ENCODE measurements around the gene HOXA6. TPM values are rescaled to one million over a fixed set of nuclear protein-coding genes. Genes with fewer than 3 reads are reported as not detected.
A peak's percentile ranks its signal among the peaks of the same experiment; 100 is the strongest.

Gene HOXA6
- total RNA-seq, 1 donor from 2014 or later: not detected

GRCh38 chr7:27175626-27176523 is 28.3 kb upstream of the HOXA6 start:
- H3K27me3 ChIP-seq: peaks cover 100% of the 10 kb centered on the region
- no peak overlapping the region for H3K27ac ChIP-seq
- DNase-seq (ENCODE audit: low spot score): no peak
- H3K4me3 Mint-ChIP-seq: no peak overlapping the region
- H3K36me3 ChIP-seq: no peaks in the 10 kb centered on the region
- H3K9me3 Mint-ChIP-seq: peaks cover 19% of the 10 kb centered on the region
- peaks cover 85% of the 10 kb centered on the region for H3K27me3 Mint-ChIP-seq (ENCODE audit: insufficient read depth, low read depth)
- peaks cover 98% of the 10 kb centered on the region for H4K20me1 ChIP-seq (ENCODE audit: low read depth)
- H3K4me1 ChIP-seq: no peaks in the 10 kb centered on the region
- H3K4me3 ChIP-seq: no peak overlapping the region
- peaks cover 7% of the 10 kb centered on the region for H3K4me1 Mint-ChIP-seq
- H2AFZ ChIP-seq (replicated peaks): no peak overlapping the region
- H3K79me2 ChIP-seq (ENCODE audit: low read depth): no peaks in the 10 kb centered on the region
- no peaks in the 10 kb centered on the region for H3F3A ChIP-seq (ENCODE audit: low read depth)
- H3K4me2 ChIP-seq: no peak overlapping the region
- H3K27ac Mint-ChIP-seq: no peak overlapping the region
- no peak overlapping the region for H3K9ac ChIP-seq
- H3K36me3 Mint-ChIP-seq: no peaks in the 10 kb centered on the region
- H3K9me3 ChIP-seq (ENCODE audit: low read depth): no peaks in the 10 kb centered on the region
- TF ChIP-seq EZH2 (IDR thresholded peaks at IDR 0.05): peak; percentile 98
- no peak for TF ChIP-seq CTCF (IDR thresholded peaks at IDR 0.05)
- peak; percentile 89 for TF ChIP-seq EZH2phosphoT487 (IDR thresholded peaks at IDR 0.05)

GRCh38 chr7:27174874-27175625 is 27.5 kb upstream of the HOXA6 start:
- Histone ChIP-seq H4K20me1 (ENCODE audit: low read depth) (peaks cover 98% of the 10 kb centered on the region), H3K4me3 (no peak overlapping the region), H3K79me2 (ENCODE audit: low read depth) (no peaks in the 10 kb centered on the region), H3K27me3 (peaks cover 100% of the 10 kb centered on the region), H3K9ac (no peak overlapping the region), H3F3A (ENCODE audit: low read depth) (no peaks in the 10 kb centered on the region), H3K4me1 (no peaks in the 10 kb centered on the region), H2AFZ (replicated peaks) (no peak overlapping the region), H3K9me3 (ENCODE audit: low read depth) (no peaks in the 10 kb centered on the region), H3K4me2 (no peak overlapping the region), H3K27ac (no peak overlapping the region), H3K36me3 (no peaks in the 10 kb centered on the region)
- Mint-ChIP-seq H3K4me3 (no peak overlapping the region), H3K4me1 (peaks cover 7% of the 10 kb centered on the region), H3K27me3 (ENCODE audit: insufficient read depth, low read depth) (peaks cover 85% of the 10 kb centered on the region), H3K9me3 (peaks cover 22% of the 10 kb centered on the region), H3K36me3 (no peaks in the 10 kb centered on the region), H3K27ac (no peak overlapping the region)
- TF ChIP-seq EZH2phosphoT487 (IDR thresholded peaks at IDR 0.05) (no peak), CTCF (IDR thresholded peaks at IDR 0.05) (no peak), EZH2 (IDR thresholded peaks at IDR 0.05) (no peak)
- DNase-seq (ENCODE audit: low spot score): no peak

- peaks cover 16% of the 10 kb centered on the region for H3K9me3 Mint-ChIP-seq
- no peak within 1 kb of the TSS for H2AFZ ChIP-seq (replicated peaks)
- H3K27ac ChIP-seq: no peak within 1 kb of the TSS
- no peak within 1 kb of the TSS for H3K27ac Mint-ChIP-seq
- no peak within 1 kb of the TSS for H3K4me3 ChIP-seq
- no peak for DNase-seq (ENCODE audit: low spot score)
- H3K27me3 Mint-ChIP-seq (ENCODE audit: insufficient read depth, low read depth): peaks cover 80% of the 10 kb centered on the region
- no peak within 1 kb of the TSS for H3K9ac ChIP-seq
- no peaks in the 10 kb centered on the region for H3F3A ChIP-seq (ENCODE audit: low read depth)
- H3K4me1 Mint-ChIP-seq: peaks cover 2% of the 10 kb centered on the region
- no peaks in the 10 kb centered on the region for H3K9me3 ChIP-seq (ENCODE audit: low read depth)
- no peak within 1 kb of the TSS for H3K4me3 Mint-ChIP-seq
- H3K79me2 ChIP-seq (ENCODE audit: low read depth): no peaks in the 10 kb centered on the region
- H3K4me2 ChIP-seq: peak within 1 kb of the TSS; percentile 42
- H3K27me3 ChIP-seq: peaks cover 100% of the 10 kb centered on the region
- peaks cover 98% of the 10 kb centered on the region for H4K20me1 ChIP-seq (ENCODE audit: low read depth)
- no peaks in the 10 kb centered on the region for H3K36me3 Mint-ChIP-seq
- H3K36me3 ChIP-seq: no peaks in the 10 kb centered on the region
- H3K4me1 ChIP-seq: no peaks in the 10 kb centered on the region
- TF ChIP-seq EZH2 (IDR thresholded peaks at IDR 0.05) (peak; percentile 72), EZH2phosphoT487 (IDR thresholded peaks at IDR 0.05) (peak; percentile 95), CTCF (IDR thresholded peaks at IDR 0.05) (no peak)
Measured at GRCh38 chr7:27173956-27174873, 26.6 kb upstream of the HOXA6 start, which contains the start of gene HOXA10. HOXA10 (minus strand) TSS chr7:27174320; CDS start chr7:27174306, 14 bp downstream.

All from neural progenitor cell (in vitro differentiated cells).